Stimulated activated CD8-positive, alpha-beta memory T cell treated with anti-CD3 and anti-CD28 coated beads, Interleukin-4, amount 100 ng/mL, for 4 hours (primary cell): Measurements from ENCODE around the gene OGFRL1.
"Not testable (repeated sequence)": the region's sequence is repeated elsewhere in the genome, so short reads cannot be mapped to it uniquely, and the experiment has no call there.

Experiments used
- DNase-seq, 2 donors: peaks; one replicate each; pipeline ENCODE4 v3.0.0-alpha.2; 2020; ENCODE audit warnings: low read depth in 2 of 2, low spot score in 1 of 2

OGFRL1 gene

GRCh38 chr6:71288228-71289038 is at the start of gene OGFRL1:
Gene OGFRL1 (plus strand): TSS chr6:71288811. CDS start chr6:71288937, 126 bp downstream.
- peak in 1 of 2 donors; percentile 43 for DNase-seq

DNA sequence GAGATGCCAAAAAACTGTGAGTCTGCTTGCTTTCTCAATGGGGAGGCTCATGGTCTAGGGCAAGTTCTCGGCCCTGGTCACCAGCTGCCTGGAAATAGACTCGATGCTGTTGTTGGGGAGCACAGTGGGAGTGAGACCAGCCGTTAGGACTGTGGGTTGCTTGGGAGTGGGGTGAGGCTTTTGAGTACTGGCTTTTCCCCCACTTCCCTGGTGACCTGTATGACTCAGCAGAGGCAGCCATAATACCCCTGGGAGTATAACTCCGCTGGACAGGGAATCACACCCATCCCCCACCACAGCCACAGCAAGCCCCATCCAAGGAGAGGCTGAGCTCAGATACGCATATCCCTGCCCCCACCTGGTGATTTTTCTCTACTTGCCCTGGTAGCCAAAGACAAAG is 48.9 kb upstream of the OGFRL1 start:
- no peak for DNase-seq

GRCh38 chr6:71245265-71246049 is 43.2 kb upstream of the OGFRL1 start:
- DNase-seq, result no peak

GRCh38 chr6:71246596-71246995 is 42.0 kb upstream of the OGFRL1 start:
- no peak for DNase-seq

- DNase-seq, result no peak
These were observed 40.3 kb upstream of the OGFRL1 start for GRCh38 chr6:71248306-71248765.

DNA sequence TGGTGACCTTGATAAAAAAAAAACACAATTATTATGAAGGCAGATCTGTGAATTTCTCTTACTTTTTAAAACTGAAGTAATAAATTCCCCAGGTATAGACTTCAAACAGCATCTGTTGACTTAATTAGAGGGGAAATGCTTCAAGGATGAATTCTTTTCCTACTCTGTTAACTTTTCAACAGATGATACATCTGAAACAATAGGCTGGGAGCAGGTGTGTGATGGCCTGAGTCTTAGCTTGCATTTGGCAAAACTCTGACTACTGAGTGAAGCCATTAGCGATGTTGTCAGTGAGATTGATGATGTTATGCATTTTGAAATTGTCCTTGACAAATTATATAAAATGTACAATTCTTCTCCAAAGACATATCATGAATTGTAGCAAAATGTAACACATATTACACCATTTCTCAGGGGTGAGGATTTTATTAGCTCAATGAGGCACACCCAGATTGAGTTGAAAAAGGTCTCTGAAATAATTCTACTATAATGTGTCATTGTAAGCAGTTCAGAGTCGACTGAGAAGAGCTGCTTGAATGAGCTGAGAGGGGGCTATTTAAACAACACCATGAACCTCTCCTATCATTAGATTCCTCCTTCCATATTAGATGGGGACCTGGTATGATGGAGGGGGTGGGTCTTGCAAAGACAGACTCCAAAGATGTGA is 39.6 kb upstream of the OGFRL1 start:
- no peak for DNase-seq

- no peak for DNase-seq
These were observed 38.5 kb upstream of the OGFRL1 start for GRCh38 chr6:71250099-71250602.

GRCh38 chr6:71252410-71252809 is 36.2 kb upstream of the OGFRL1 start:
- DNase-seq, result no peak

DNA sequence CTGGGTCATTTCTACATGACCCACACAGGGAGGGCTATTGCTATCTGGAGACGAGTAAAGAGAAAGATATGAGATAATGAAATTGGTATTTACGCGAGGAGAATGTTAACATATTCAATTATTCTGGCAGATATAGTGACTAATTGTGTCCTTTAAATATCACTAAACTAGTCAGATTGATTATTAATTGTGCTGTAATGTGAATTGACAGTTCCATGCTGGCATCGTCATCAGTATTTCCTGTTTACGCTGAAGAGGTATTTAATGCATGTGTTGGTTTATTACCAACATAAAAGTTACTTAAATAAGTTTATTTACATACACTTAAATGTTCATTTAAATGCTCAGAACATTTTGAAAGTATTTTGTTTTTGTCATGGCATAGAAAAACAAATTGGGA is 35.7 kb upstream of the OGFRL1 start:
- no peak for DNase-seq

- DNase-seq, result no peak
These were observed 34.3 kb upstream of the OGFRL1 start for GRCh38 chr6:71254323-71254722.

GRCh38 chr6:71258078-71258866 is 30.3 kb upstream of the OGFRL1 start:
- no peak for DNase-seq

- DNase-seq, result no peak
These were observed 28.6 kb upstream of the OGFRL1 start for GRCh38 chr6:71259888-71260604.

GRCh38 chr6:71262914-71263313 is 25.7 kb upstream of the OGFRL1 start:
- DNase-seq, result no peak

DNA sequence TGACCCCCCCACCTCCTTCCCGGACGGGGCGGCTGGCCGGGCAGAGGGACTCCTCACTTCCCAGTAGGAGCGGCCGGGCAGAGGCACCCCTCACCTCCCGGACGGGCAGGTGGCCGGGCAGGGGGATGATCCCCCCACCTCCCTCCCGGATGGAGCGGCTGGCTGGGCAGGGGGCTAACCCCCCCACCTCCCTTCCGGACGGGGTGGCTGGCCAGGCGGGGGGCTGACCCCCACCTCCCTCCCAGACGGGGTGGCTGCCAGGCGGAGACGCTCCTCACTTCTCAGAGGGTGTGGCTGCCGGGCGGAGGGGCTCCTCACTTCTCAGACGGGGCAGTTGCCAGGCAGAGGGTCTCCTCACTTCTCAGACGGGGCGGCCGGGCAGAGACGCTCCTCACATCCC is 22.2 kb upstream of the OGFRL1 start:
- not testable (repeated sequence) for DNase-seq

- no peak for DNase-seq
These were observed 19.7 kb upstream of the OGFRL1 start for GRCh38 chr6:71268735-71269437.

DNA sequence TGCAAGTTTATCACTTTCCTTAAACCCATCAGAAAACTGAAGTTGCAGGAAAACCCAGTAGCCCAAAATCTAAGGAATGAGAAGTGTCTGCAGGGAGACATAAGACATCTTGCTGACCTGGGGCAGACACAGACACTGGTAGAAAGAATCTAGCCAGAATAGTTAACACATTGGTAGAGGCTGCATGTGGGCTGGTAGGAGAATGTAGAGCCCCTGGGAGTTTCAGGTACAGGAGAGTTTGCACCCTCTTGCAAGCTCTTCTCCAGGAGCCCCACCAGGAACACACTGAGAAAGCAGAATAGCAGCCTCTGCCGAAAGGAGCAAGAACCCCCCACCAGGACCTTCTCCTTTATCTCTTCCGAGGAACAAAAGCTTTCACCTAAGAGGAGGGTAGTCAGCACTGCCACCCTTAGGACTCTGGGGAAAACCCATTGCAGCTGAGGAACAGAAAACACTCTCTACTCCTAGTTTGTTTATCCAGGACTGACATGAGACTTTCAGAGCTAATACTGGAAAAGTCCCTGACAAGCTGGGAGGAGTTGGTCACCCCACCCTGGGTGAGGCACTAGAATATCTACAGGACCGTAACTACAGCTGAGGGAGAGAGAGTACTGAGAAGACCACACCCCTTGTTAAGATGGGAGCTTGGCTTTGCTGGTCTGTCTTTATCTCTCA is 10.5 kb upstream of the OGFRL1 start:
- DNase-seq, result no peak

GRCh38 chr6:71279321-71279720 is 9.3 kb upstream of the OGFRL1 start:
- no peak for DNase-seq

DNA sequence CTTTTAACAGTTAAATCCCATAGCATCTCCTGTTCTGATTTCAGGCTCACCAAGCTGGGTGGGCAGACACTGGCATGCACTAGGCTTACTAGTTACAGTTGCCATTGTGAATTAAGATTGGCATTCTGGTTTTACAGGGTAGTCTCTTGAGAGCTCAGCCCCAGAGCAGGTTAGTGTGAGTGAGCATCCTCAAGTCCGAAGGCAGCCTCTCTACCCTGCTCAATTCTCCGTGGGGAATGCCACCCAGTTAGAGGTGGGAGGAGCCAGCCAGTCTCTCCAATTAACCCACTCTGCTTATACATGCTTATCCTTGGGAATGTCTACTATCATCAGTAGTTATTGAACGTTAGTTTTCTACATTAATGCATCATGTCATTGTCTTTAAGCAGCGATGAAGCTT is 8.9 kb upstream of the OGFRL1 start:
- DNase-seq, result no peak

GRCh38 chr6:71280701-71281100 is 7.9 kb upstream of the OGFRL1 start:
- DNase-seq, result no peak
